Urothelium cell line (cell line): Measurements from ENCODE around the gene HOXD10.

Experiments used
- DNase-seq: peaks from one replicate; pipeline ENCODE4 v3.0.0; 2011; ENCODE audit warnings: low spot score, mixed read lengths
- FAIRE-seq: peaks from 2 replicates; lab custom pipeline; 2011; peaks lifted over from hg19 to GRCh38; lab: Jason Lieb, UNC

The HOXD10 gene

GRCh38 chr2:176082525-176082823, 34.1 kb upstream of the HOXD10 start:
- DNase-seq, result no peak
- no peak for FAIRE-seq

DNA sequence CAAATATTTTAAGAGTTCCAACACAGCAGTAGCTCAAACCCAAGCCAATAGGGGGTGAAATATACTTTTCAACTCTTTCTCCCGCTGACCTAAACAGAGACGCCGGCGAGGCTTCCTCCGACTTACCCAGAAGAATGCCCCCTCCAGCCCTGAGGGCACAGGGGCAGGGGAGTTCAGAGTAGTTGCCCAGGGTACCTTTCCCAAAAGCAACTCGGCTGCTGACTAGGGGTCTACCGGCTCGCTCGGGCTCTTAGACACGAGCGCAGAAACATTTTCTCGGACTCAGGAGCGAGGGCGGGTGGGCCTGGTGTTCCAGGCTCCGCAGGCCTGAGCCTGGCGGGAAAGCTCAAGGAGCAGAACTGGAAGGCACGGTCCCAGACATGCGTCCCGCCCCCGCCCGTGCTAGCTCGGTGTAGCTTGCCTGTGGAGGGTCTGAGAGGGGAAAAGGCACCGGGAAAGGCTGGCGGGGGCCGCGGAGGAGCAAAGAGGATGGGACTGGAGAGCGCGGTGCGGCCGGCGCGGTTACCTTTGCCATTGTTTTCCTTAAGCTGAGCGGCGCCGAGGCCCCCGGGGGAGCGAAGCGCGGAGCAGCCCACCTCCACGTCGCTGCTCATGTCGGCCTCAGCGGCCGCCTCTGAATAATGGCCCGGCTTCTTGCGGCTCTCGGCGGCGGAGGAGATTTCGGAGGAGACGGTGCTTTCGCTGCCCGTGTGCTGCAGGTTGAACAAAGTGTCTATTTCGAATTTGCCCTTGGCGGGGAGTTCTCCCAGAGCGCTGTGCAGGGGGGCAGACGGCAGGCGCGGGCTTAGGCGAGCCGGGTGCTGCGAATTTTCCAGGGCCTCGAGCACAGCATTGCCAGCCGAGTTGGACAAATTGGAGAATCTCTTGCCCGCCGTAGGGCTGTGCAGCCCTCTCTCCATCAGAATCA, 33.5 kb upstream of the HOXD10 start:
- no peak for FAIRE-seq

DNA sequence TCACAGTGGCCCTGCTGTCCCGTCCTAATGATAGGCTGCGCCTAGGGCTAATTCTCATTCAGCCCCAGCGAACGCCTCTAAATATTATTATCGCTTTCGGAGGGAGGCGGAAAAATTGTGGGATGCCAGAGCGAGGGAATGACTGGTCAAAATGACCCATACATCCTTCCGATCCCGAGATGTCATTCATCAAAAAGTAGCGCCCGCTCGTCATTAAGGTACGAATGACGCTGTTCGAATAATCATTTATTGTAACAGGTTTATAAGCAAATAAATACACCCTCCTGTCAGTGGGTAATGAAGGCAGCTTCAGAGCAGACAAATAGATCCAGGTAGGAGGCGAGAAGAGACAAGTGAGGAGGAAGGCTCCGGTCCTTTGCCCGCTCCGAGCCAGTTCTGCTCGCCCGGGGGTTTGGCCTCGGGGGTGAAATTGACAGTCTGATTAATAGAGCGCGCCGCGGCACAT, 32.7 kb upstream of the HOXD10 start, which contains the start of gene EVX2:
Gene EVX2, minus strand, starts transcription at position 167 of the 466 bp plus-strand sequence. CDS start 186 bp downstream, outside the sequence.
- DNase-seq (no peak), FAIRE-seq (no peak)

More for the DNA sequence above, 33.5 kb upstream of the HOXD10 start:
- no peak for DNase-seq

DNA sequence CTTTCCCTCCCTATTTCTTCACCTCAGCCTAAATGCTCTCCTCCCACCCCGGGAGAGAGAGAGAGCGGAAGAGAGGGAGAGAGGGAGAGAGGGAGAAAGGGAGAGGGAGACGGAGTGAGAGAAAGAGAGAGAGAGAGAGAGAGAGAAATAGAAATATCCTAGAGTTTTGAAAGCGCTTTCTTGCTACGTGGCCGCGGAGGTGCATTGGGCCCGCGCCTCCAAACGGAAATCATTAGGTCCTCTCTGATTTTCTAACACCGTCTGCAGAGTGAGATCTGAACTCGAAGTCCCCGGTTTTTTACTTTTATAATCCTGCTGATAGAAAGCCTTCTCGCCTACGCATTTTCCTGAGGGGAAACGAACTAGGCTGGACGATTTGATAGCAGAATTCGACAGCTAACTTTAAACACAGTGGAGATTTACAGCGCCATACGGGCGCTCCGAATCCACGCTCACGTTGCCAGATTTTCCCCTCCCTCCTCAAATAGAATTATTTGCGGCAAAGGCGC, 31.9 kb upstream of the HOXD10 start:
- no peak for DNase-seq
- FAIRE-seq, result no peak

DNA sequence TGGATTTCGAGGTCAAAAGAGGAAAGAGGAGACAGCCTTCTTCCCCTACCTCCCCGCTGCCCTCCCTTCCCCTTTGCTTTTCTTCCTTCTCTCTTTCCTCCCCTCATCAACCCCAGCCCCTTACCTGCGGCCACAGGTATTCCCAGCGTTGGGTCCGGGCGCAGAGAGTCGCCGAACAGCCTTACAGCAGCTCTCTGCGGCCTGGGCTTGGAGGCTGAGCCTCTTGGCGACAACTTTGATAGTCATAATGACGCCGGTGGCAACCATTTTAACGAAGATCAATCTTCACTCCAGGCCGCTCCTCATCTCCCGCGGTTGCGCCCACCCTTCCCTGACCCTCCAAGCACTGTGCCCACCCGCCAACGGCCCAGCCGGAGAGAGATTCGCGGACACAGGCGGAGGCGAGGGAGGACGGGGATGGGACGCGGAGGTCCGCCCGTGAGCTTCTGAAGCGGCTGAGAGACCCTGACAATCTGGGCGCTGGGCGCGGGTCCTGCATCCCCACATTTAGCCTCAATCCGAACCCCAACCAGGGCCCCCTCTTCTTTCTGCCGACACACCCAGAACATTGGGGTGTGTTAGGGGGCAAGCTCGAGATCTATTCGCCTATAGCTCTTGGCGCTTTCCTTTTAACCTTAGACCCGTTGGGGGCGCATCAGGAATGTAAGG, 31.3 kb upstream of the HOXD10 start:
- no peak for FAIRE-seq
- DNase-seq, result no peak

- peak; percentile 67 for DNase-seq
- no peak for FAIRE-seq
These were observed 30.5 kb upstream of the HOXD10 start for GRCh38 chr2:176085861-176086771.

- FAIRE-seq, result no peak
- DNase-seq, result no peak
These were observed 29.1 kb upstream of the HOXD10 start for GRCh38 chr2:176087330-176088047.

DNA sequence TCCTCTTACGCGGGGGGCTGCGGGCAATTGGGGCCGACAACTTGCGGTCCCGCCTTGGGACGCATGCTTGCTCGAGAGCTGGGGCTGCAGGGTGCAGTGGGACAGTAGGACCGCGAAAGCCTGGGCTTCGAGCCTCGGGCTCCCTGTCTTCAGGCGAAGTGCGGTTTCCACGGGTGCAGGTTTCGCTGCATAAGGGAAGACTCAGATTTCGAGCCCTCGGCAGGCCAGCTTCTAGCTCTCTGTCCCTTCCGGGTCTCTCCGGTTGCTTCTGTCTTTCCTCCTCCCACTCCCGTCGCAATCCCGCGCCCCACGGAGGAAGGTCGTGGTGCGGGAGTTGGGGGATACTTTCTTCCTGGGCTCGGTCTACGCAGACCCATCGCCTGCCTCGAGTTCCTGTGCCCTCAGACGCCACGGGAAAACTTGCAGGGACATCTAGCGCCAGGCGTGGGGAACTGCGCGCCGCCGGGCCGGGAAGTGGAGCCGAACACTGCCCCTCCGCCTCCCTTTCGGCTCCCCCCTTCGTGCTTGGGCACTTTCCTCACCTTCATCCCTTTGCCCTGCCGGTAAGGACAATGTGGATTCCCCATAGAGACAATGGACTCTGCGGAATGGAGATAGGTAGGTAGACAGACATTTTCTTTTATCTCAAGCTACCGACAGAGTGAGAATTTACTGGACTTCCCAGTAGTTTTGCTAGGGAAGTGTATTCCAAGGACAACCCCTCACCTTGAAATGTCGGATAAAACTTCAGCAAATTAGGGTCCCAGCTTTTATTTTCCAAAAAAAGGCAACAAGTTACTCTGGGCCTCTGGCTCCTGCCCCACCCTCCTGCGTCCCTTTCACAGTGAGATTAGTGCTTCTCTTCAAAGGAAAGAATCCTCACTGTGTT, 28.3 kb upstream of the HOXD10 start:
- FAIRE-seq (no peak), DNase-seq (peak; percentile 86)

- DNase-seq (no peak), FAIRE-seq (no peak)
These were observed 27.4 kb upstream of the HOXD10 start for GRCh38 chr2:176088937-176089842.

- DNase-seq (no peak), FAIRE-seq (no peak)
These were observed 26.7 kb upstream of the HOXD10 start for GRCh38 chr2:176089843-176090395.

DNA sequence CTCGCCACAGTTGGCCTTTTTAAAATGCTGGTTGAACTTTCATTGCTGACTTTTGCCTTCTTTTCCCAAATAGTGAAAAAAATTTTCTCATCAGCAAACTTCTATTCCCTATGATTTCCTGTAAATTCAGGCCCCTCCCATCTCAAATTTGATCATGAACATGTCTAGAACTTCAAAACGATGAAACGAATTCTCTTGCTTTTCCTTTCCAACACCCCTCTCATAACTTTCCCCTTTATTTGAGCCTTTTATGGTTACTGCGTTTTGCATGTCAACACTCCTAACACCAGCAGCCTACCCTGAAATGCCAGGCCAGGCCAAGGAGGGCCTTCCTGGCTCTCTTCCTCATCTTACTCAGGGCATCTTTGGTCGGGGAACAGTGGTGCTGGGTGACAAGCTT, 25.7 kb upstream of the HOXD10 start:
- FAIRE-seq, result no peak

DNA sequence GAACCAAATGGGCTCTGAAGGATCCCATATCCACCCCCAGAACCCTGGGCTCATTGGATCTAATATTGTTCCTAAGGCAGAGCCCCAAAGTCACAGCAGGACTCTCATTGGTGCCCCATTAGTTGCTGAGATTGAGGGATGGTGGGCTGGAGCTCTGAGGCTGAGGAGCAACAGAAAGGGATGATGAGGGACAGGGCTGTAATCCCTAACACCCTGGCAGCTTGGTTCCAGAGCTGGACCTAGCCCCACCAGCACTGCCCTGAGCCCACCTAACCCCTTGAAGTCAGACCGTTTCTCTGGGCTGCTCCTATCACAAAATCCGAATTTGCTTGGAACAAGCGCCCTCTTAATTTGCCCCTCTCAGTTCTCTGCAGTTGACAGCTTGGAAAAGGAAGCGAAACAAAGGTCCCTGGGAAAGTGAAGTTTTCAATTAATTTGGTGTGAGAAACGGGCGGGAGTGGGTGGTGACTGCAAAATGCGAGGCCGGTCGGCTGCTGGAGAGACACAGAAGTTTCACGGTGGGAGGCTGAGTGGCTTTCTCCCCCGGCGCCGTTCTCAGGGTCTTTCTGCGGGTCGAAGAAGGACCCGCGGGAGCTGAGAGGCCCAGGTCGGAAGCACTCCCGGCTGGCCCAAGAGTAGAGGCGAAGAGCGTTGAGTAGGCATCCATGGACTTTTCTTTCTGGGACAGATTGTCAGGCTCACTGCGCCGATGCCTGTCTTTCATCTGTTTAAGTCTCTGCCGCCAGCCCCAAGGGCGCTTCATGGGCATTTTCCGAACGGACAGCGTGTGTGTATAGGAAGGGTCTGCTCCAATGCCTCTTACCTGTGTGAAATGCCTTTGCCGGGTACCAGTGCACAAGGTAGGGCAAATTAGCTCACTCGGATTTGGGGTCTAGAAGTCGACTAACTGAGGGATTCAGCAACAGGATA, 25.0 kb upstream of the HOXD10 start:
- no peak for FAIRE-seq
- no peak for DNase-seq

More for the DNA sequence above, 25.7 kb upstream of the HOXD10 start:
- DNase-seq, result no peak

DNA sequence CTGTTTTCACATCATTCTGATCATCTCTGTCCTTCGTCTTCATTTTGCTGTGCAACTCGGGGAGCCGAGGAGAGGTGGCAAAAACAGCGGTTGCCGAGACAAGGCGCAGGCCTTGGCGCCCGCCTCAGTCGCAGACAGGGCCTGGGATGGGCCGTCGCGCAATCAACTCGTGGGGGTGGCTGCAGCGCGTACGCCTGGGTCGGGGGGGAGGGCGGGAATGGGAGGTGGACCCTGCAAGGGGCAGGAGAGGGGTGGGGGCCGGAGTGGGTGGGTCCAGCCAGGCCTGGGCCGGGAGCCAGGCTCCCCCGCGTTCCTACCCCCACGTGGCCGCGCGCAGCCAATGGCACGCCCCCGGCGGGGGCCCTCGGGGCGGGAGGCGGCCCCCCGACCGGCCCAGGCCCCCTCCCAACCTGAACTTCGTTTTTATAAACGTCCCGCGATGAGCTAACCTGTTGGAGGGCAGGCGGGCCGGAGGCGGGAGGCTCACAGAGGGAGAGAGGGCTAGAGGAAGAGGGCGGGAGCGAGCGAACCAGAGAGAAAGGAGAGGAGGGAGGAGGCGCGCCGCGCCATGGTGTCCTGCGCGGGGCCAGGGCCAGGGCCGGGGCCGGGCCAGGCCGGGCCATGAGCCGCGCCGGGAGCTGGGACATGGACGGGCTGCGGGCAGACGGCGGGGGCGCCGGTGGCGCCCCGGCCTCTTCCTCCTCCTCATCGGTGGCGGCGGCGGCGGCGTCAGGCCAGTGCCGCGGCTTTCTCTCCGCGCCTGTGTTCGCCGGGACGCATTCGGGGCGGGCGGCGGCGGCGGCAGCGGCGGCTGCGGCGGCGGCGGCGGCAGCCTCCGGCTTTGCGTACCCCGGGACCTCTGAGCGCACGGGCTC, 24.1 kb upstream of the HOXD10 start, which contains the start of gene HOXD13:
Gene HOXD13, plus strand, starts transcription at position 452 of the 875 bp plus-strand sequence. Its CDS starts 170 bp downstream, at position 622.
- FAIRE-seq, result no peak
- DNase-seq, result no peak

GRCh38 chr2:176093145-176093897, 23.3 kb upstream of the HOXD10 start:
- no peak for DNase-seq
- no peak for FAIRE-seq

DNA sequence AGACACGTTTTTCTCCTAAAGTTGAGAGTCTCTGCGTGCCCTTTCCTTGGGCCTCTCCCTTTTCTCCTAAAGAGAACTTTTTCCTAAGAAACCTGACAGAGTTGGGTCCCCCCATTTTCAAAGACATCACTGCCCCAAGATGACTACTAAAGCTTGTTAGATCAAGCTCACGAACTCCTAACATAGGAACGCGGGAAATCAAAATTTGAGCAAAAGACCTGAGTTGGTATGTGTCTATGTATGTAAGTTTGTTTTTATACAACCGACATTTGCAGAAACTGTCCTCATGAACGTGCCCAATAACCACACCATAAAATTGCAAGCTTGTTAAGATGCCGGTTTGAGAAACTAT, 22.7 kb upstream of the HOXD10 start:
- FAIRE-seq (no peak), DNase-seq (no peak)
